Bronchial epithelial cell (primary cell): ENCODE data around the gene STXBP3. TPM values are rescaled to one million over a fixed set of nuclear protein-coding genes. Genes with fewer than 3 reads are reported as not detected.

Source experiments
- DNase-seq: peaks from one replicate; pipeline ENCODE4 v3.0.0-alpha.2; 2010; ENCODE audit warnings: low read depth
- FAIRE-seq: peaks from 2 replicates; lab custom pipeline; 2011; peaks lifted over from hg19 to GRCh38; lab: Jason Lieb, UNC
- H3K27me3 ChIP-seq: 2 replicates; pipeline ENCODE4 v1.5.1; 2011; ENCODE audit warnings: low read length; ENCODE audit not compliant: control insufficient read depth, insufficient read depth
- H3K36me3 ChIP-seq: 2 replicates; pipeline ENCODE4 v1.5.1; 2011; ENCODE audit warnings: low read length; ENCODE audit not compliant: control insufficient read depth, insufficient read depth
- H3K4me3 ChIP-seq: 2 replicates; pipeline ENCODE4 v1.5.1; 2011; ENCODE audit warnings: mild to moderate bottlenecking, low read depth, low read length, control low read depth
- CTCF ChIP-seq: IDR thresholded peaks from 2 replicates; pipeline ENCODE4 v1.5.1; 2011; ENCODE audit warnings: mild to moderate bottlenecking, moderate library complexity, low read length, control low read depth, inconsistent platforms; ENCODE audit not compliant: insufficient read depth, severe bottlenecking
- total RNA-seq: library from RNA; depleted of rRNA; stranded (reverse); fragments of >200 nt; gene quantifications from 2 replicates; pipeline ENCODE4 v1.2.1, GENCODE V29; 2014

STXBP3 gene
- total RNA-seq, 1 donor from 2014 or later, result 30.0 TPM

GRCh38 chr1:108716437-108717230 is 29.8 kb upstream of the STXBP3 start:
- FAIRE-seq (no peak), DNase-seq (no peak)
- H3K36me3 ChIP-seq, result no peaks in the 10 kb centered on the region
- no peak for TF ChIP-seq CTCF
- no peak overlapping the region for H3K4me3 ChIP-seq
- no peaks in the 10 kb centered on the region for H3K27me3 ChIP-seq

DNA sequence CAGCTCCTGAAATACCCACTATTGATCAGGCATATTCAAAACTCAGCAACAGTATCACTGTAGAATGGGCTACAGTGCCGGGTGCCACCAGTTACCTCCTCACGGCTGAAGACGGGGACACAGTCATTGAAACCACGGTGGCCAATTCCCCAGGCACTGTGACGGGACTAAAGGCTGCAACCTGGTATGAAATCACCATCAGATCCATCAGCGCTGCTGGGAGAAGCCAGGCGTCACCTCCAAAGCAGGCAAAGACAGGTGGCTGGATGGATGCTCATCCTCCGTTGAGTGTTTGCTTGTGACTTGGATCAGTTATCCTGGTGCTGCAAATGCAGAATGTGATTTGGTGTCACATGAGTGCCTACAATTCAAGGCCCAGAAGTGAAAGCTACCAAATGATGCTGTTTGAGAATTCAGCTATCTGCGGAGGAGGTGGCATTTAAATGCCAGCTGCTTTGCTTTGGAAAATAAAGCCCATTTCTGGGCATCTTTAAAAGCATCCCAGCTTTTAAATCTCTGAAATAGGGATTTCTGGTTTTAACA is 28.6 kb upstream of the STXBP3 start:
- no peak for TF ChIP-seq CTCF
- no peaks in the 10 kb centered on the region for H3K27me3 ChIP-seq
- no peaks in the 10 kb centered on the region for H3K36me3 ChIP-seq
- DNase-seq, result no peak
- no peak for FAIRE-seq
- no peak overlapping the region for H3K4me3 ChIP-seq

- no peak for DNase-seq
- no peaks in the 10 kb centered on the region for H3K27me3 ChIP-seq
- FAIRE-seq, result no peak
- H3K36me3 ChIP-seq, result no peaks in the 10 kb centered on the region
- H3K4me3 ChIP-seq, result no peak overlapping the region
- TF ChIP-seq CTCF, result no peak
Measured at GRCh38 chr1:108718927-108719655, 27.4 kb upstream of the STXBP3 start.

DNA sequence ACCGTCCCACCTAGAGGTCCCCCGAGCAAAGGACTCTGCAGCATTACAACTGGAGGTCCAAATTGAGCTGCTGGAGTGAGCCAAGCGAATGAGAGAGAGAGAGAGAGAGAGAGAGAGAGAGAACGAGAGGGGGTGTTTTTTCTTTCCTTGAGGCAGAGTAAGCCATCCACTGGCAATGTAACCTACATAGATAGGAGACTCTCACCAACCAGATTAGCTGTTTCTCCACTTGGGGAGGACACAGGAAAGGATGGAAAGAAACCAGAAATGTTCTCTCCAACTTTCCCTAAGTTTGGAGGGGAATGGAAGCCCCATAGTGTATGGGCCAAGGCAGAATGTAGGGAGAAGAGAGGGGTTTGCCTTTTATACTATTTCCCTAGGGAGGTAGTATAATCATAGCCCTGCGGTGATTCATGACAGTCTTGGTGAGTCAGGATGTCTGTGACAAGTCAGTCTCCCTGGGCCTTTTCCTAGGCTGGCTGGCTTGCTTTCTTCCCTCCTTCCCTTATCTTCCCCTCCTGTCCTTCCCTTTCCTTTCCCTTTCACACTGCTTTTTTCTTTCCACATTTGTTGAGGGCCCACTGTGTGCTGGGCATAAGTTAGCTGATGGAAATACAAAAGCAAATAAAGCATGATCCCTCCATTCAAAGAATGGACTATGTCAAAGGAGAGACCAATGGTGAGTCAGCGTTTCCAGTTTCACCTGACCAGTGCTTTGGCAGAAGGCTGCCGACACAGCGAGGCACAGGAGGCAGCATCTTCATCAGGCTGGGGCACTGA is 26.6 kb upstream of the STXBP3 start:
- no peak for FAIRE-seq
- Histone ChIP-seq H3K27me3 (no peaks in the 10 kb centered on the region), H3K36me3 (no peaks in the 10 kb centered on the region), H3K4me3 (no peak overlapping the region)
- TF ChIP-seq CTCF, result no peak
- peak; percentile 87 for DNase-seq

DNA sequence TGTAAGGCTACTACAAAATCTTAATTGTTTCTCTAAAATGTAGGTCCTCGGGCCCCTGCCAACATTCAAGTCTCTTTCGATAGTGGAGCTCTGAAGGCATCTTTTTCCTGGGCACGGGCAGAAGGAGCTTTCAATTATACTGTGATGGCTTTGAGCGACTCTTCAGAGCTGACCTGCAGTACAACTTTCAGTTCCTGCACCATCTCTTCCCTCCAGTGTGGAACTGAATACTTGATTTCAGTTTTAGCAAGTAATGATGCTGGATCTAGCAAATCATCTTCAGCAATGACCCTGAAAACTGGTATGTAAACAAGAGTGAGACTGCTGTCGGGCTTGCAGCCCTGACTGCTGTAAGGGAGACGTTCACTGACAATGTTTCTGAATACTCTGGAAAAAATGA is 24.2 kb upstream of the STXBP3 start:
- Histone ChIP-seq H3K27me3 (no peaks in the 10 kb centered on the region), H3K36me3 (no peaks in the 10 kb centered on the region), H3K4me3 (no peak overlapping the region)
- FAIRE-seq (no peak), DNase-seq (no peak)
- TF ChIP-seq CTCF, result no peak
